ENCODE measurements around the gene TUBA4A. TPM values are rescaled to one million over a fixed set of nuclear protein-coding genes. Genes with fewer than 3 reads are reported as not detected.

The TUBA4A gene
- total RNA-seq, 2 experiments from 2014 or later, result 237 to 266 TPM

- H3K4me3 Mint-ChIP-seq, result peak overlapping the region; percentile 90
- peak overlapping the region; percentile 93 for H3K27ac Mint-ChIP-seq
- POLR2A ChIA-PET, result interaction anchor here (1.2 to 5.5 kb wide), 16 partner anchors 8 to 69 kb away, joined by 3 to 83 read pairs (median 12); partner anchors contain the start of genes ABCB6, CNPPD1, DNAJB2 and GLB1L
- ATAC-seq (ENCODE audit: low read depth) (peak; percentile 11), DNase-seq (peak; percentile 59)
- peaks cover 37% of the 10 kb centered on the region for H3K36me3 Mint-ChIP-seq
- H3K4me1 Mint-ChIP-seq, result peaks cover 37% of the 10 kb centered on the region
- H3K27me3 Mint-ChIP-seq, result no peaks in the 10 kb centered on the region
- H3K9me3 Mint-ChIP-seq, result no peaks in the 10 kb centered on the region
Observed at GRCh38 chr2:219230059-219230540, 23.6 kb downstream of the TUBA4A start.

- ATAC-seq (ENCODE audit: low read depth), result peak; percentile 95
- Mint-ChIP-seq H3K9me3 (no peaks in the 10 kb centered on the region), H3K36me3 (peaks cover 38% of the 10 kb centered on the region), H3K27ac (peak within 1 kb of the TSS; percentile 93), H3K27me3 (no peaks in the 10 kb centered on the region), H3K4me3 (peak within 1 kb of the TSS; percentile 90), H3K4me1 (peaks cover 40% of the 10 kb centered on the region)
- DNase-seq, result peak; percentile 94
- POLR2A ChIA-PET, result interaction anchor here (1.2 to 5.5 kb wide), 16 partner anchors 8 to 70 kb away, joined by 3 to 83 read pairs (median 12); partner anchors contain the start of genes ABCB6, CNPPD1, DNAJB2 and GLB1L
Observed at GRCh38 chr2:219229305-219230058, 24.2 kb downstream of the TUBA4A start, which contains the start of the genes ANKZF1 and ATG9A. Gene ANKZF1, plus strand, starts transcription at chr2:219229806. Its CDS starts 452 bp downstream, at chr2:219230258. Gene ATG9A, minus strand, starts transcription at chr2:219229636. Its CDS starts 1,612 bp downstream, at chr2:219228024.

DNA sequence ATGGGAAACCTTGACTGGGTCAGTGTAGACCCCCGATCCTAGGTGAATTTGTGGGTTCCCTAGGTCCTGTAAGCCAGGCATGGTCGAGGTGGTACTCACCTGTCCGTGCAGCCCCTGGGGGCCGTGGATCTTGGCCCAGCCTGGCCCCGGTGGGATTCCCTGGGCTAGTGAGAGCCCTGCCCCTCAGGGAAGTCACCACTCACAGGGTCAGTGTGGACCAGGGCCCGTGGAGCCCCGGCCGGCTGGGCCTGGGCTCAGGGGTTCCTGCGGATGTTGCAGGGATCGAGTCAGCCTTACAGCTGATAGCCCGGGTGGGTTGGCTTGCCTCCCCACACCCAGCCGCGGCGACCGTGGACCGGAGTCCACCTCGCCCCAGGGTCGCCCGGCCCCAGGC, 24.8 kb downstream of the TUBA4A start:
- no peak for ATAC-seq (ENCODE audit: low read depth)
- Mint-ChIP-seq H3K9me3 (no peaks in the 10 kb centered on the region), H3K36me3 (peaks cover 32% of the 10 kb centered on the region)

DNA sequence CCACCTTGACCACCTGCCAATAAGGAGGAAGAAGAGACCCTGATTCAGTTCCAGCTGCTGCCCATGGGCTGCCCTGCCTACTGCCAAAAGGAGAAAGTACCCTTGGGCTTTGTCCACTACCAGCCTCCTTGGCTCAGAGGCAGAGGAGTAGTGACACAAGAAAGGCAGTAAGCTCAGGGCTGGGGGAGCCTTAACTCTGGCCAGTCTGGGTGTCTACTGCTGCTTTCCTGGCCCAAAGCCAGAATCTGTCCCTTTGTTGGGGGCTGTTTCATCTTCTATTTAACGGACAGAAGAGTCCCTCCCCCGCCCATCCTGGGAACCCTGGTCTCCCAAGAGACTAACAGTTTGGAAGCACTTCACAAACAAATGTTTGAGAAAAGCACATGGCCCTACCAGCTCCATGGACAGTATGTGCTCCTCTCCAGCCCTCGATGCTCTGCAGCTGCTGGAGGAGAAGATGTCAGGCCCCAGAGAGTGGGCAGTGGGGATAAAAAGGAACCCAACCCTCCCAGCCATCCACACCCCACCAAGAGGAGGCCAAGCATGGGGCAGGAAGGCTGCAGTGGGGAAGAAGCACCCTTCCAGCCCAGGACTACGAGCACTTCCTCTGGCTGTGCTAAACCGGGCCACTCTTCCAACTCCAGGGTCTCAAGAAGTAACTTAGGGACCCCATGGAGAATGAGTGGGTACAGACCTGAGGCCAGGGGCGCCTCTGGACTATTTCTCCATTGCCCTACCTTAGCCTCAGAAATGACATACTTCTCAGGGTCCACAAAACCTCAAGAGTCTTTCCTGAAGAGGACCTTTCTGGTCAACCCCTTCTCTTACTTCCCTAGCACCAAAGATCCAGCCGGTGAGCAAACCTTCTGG, 25.4 kb downstream of the TUBA4A start:
- no peaks in the 10 kb centered on the region for H3K27me3 Mint-ChIP-seq
- H3K4me3 Mint-ChIP-seq, result peak overlapping the region; percentile 90
- DNase-seq, result no peak
- ATAC-seq (ENCODE audit: low read depth), result no peak
- H3K4me1 Mint-ChIP-seq, result peaks cover 38% of the 10 kb centered on the region
- H3K27ac Mint-ChIP-seq, result peak overlapping the region; percentile 65
- no peaks in the 10 kb centered on the region for H3K9me3 Mint-ChIP-seq
- H3K36me3 Mint-ChIP-seq, result peaks cover 30% of the 10 kb centered on the region
- POLR2A ChIA-PET, result interaction anchor here (0.8 to 5.5 kb wide), 14 partner anchors 10 to 71 kb away, joined by 3 to 83 read pairs (median 13); partner anchors contain the start of genes ABCB6, CNPPD1, DNAJB2 and GLB1L

More for the DNA sequence above, 24.8 kb downstream of the TUBA4A start:
- peak overlapping the region; percentile 65 for H3K27ac Mint-ChIP-seq
- POLR2A ChIA-PET, result interaction anchor here (1.2 to 5.5 kb wide), 15 partner anchors 9 to 70 kb away, joined by 3 to 83 read pairs (median 12); partner anchors contain the start of genes ABCB6, CNPPD1, DNAJB2 and GLB1L
- peaks cover 40% of the 10 kb centered on the region for H3K4me1 Mint-ChIP-seq
- H3K27me3 Mint-ChIP-seq, result no peaks in the 10 kb centered on the region
- peak overlapping the region; percentile 90 for H3K4me3 Mint-ChIP-seq
- DNase-seq, result no peak

GRCh38 chr2:219225350-219225749, 28.4 kb downstream of the TUBA4A start:
- Mint-ChIP-seq H3K4me1 (peaks cover 23% of the 10 kb centered on the region), H3K9me3 (no peaks in the 10 kb centered on the region), H3K4me3 (no peak overlapping the region), H3K27me3 (no peaks in the 10 kb centered on the region), H3K27ac (peak overlapping the region; percentile 6), H3K36me3 (peaks cover 18% of the 10 kb centered on the region)
- no peak for DNase-seq
- ATAC-seq (ENCODE audit: low read depth), result no peak
- POLR2A ChIA-PET, result no interaction called here

DNA sequence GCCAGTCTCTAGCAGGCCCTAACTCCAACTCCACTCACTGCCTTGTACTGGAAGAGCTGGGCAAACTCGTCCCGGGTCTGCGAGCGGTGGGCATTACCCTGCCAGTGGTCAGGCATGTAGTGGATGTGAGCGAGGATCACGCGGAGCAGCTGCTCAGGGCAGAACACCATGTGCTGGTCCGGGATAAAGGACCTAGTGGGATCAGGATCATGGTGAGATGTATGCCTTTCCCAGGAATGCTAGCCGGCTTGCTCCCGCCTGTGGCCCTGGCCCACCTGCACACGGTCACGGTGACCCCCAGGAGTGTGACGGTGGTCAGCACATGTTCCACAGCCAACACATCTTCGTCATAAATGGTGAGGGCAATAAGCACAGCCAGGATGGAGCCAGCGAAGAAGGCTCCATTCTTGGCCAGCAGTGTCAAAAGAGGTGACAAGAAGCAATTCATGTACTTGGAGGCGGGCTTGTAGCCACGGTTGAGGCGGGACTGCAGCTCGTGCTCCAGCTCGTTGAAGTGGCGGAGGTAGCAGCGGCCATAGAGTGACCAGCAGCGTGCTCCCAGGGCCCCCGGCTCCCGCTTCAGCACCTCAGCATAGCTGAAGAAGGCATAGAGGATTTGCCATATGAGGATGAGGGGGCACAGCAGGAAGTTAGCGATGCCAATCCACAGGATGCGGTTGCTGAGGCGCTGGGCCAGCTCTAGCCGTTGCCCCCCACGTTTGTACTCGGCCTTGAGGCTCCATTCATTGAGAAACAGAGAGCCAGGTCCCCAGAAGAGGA, 29.7 kb downstream of the TUBA4A start:
- Mint-ChIP-seq H3K4me1 (peaks cover 25% of the 10 kb centered on the region), H3K27me3 (no peaks in the 10 kb centered on the region), H3K4me3 (no peak overlapping the region), H3K36me3 (peaks cover 21% of the 10 kb centered on the region), H3K27ac (no peak overlapping the region), H3K9me3 (no peaks in the 10 kb centered on the region)
- POLR2A ChIA-PET, result interaction anchor here (1.2 kb wide), 1 partner anchor 30 kb away, joined by 5 read pairs; the partner anchor contains the start of gene TUBA4A
- DNase-seq (no peak), ATAC-seq (ENCODE audit: low read depth) (no peak)

GRCh38 chr2:219221957-219222518, 31.7 kb downstream of the TUBA4A start:
- Mint-ChIP-seq H3K36me3 (peaks cover 21% of the 10 kb centered on the region), H3K27me3 (no peaks in the 10 kb centered on the region), H3K4me3 (no peak overlapping the region), H3K4me1 (peaks cover 22% of the 10 kb centered on the region), H3K9me3 (no peaks in the 10 kb centered on the region), H3K27ac (no peak overlapping the region)
- ATAC-seq (ENCODE audit: low read depth), result no peak
- POLR2A ChIA-PET, result interaction anchor here (1.3 kb wide), 1 partner anchor 23 kb away, joined by 6 read pairs; the partner anchor contains the start of genes GLB1L and STK16
- no peak for DNase-seq

- Mint-ChIP-seq H3K27me3 (no peaks in the 10 kb centered on the region), H3K9me3 (no peaks in the 10 kb centered on the region), H3K27ac (no peak overlapping the region), H3K4me3 (no peak overlapping the region), H3K36me3 (peaks cover 16% of the 10 kb centered on the region), H3K4me1 (peaks cover 17% of the 10 kb centered on the region)
- POLR2A ChIA-PET, result interaction anchor here (1.3 kb wide), 1 partner anchor 24 kb away, joined by 6 read pairs; the partner anchor contains the start of genes GLB1L and STK16
- DNase-seq (no peak), ATAC-seq (ENCODE audit: low read depth) (no peak)
Observed at GRCh38 chr2:219220652-219221402, 32.9 kb downstream of the TUBA4A start.

- H3K27ac Mint-ChIP-seq, result no peak overlapping the region
- H3K9me3 Mint-ChIP-seq, result no peaks in the 10 kb centered on the region
- ATAC-seq (ENCODE audit: low read depth) (no peak), DNase-seq (no peak)
- POLR2A ChIA-PET, result interaction anchor here (1.1 to 3.7 kb wide), 7 partner anchors 9 to 59 kb away, joined by 3 to 34 read pairs (median 6); partner anchors contain the start of genes ANKZF1, ATG9A, CNPPD1 and DNAJB2
- no peaks in the 10 kb centered on the region for H3K27me3 Mint-ChIP-seq
- peaks cover 13% of the 10 kb centered on the region for H3K4me1 Mint-ChIP-seq
- H3K36me3 Mint-ChIP-seq, result peaks cover 15% of the 10 kb centered on the region
- no peak overlapping the region for H3K4me3 Mint-ChIP-seq
Observed at GRCh38 chr2:219219784-219220532, 33.8 kb downstream of the TUBA4A start.

GRCh38 chr2:219218732-219219701, 34.7 kb downstream of the TUBA4A start, which contains the start of gene ABCB6:
Gene ABCB6, minus strand, starts transcription at chr2:219218958. Its CDS starts 285 bp downstream, at chr2:219218673.
- peak; percentile 82 for DNase-seq
- POLR2A ChIA-PET, result interaction anchor here (0.7 to 3.7 kb wide), 11 partner anchors 10 to 76 kb away, joined by 3 to 34 read pairs (median 6); partner anchors contain the start of genes ANKZF1, ATG9A, CNPPD1 and DNAJB2
- peaks cover 15% of the 10 kb centered on the region for H3K36me3 Mint-ChIP-seq

More at GRCh38 chr2:219218732-219219701, 34.7 kb downstream of the TUBA4A start, which contains the start of gene ABCB6:
- H3K9me3 Mint-ChIP-seq, result no peaks in the 10 kb centered on the region
- H3K27me3 Mint-ChIP-seq, result no peaks in the 10 kb centered on the region
- H3K4me3 Mint-ChIP-seq, result peak within 1 kb of the TSS; percentile 82
- peak within 1 kb of the TSS; percentile 65 for H3K27ac Mint-ChIP-seq
- ATAC-seq (ENCODE audit: low read depth), result peak; percentile 86
- H3K4me1 Mint-ChIP-seq, result peaks cover 15% of the 10 kb centered on the region

All from activated naive CD8-positive, alpha-beta T cell treated with anti-CD3 and anti-CD28 coated beads, Interleukin-2, amount 10 ng/mL, durations not matched to agents 7 days and 5 days (primary cell).